HFF-Myc (cell line): ENCODE results near the gene GPR183.
A peak's percentile ranks its signal among the peaks of the same experiment; 100 is the strongest.

ENCODE experiments used
- DNase-seq: peaks from one replicate; pipeline ENCODE4 v3.0.0-alpha.2; 2011; ENCODE audit warnings: low read depth; ENCODE audit errors: extremely low read depth
- H3K4me3 ChIP-seq: replicated peaks from 2 replicates; pipeline ENCODE4 v1.5.1; 2011; ENCODE audit warnings: low read depth, mild to moderate bottlenecking, control low read depth, low read length
- TF ChIP-seq, protein P1 (sequence below): IDR thresholded peaks from 2 replicates; pipeline ENCODE4 v1.5.1; 2012; ENCODE audit warnings: mild to moderate bottlenecking, low read depth, low read length, control low read depth; ENCODE audit errors: missing control alignments

Gene GPR183

DNA sequence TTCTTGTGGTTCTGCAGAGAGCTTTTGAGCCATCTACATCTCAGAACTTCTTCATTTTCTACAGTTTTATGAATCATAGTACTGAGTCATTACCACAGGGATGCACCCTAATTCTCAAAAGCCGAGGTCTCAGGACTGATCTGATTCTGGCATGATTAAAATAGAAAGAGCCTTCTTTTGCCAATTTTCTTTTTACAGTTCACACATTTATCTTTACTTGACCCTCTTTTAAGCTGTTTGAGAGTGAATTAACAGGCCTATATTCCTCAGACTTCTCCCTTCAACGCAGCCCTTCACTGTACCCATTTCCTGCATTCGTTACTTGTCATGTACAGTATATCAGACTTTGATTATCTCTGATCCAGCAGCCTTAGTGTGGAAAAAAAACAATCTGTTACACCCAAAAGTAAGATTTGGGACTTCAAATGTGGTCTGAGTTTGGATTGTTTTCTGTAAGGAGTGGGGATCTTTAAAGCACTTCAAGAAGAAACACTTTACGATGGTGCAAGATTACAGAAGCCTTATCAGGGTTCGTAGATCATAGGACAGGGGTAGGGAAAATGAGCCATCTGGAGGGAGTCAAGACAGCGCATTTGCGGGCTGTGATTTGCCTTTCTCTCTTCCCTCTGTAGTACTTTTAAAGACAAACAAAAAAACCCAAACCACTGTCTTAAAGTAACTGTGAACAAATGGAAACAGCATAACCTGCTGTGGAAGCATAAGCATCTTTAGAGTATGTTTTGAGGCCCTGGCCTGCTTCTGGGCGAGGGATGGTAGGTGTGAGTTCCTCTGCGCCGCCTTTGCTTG lies 15.3 kb upstream of the GPR183 start:
- no peak for DNase-seq
- TF ChIP-seq, protein P1, sequence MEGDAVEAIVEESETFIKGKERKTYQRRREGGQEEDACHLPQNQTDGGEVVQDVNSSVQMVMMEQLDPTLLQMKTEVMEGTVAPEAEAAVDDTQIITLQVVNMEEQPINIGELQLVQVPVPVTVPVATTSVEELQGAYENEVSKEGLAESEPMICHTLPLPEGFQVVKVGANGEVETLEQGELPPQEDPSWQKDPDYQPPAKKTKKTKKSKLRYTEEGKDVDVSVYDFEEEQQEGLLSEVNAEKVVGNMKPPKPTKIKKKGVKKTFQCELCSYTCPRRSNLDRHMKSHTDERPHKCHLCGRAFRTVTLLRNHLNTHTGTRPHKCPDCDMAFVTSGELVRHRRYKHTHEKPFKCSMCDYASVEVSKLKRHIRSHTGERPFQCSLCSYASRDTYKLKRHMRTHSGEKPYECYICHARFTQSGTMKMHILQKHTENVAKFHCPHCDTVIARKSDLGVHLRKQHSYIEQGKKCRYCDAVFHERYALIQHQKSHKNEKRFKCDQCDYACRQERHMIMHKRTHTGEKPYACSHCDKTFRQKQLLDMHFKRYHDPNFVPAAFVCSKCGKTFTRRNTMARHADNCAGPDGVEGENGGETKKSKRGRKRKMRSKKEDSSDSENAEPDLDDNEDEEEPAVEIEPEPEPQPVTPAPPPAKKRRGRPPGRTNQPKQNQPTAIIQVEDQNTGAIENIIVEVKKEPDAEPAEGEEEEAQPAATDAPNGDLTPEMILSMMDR: no peak
- H3K4me3 ChIP-seq: no peak overlapping the region

DNA sequence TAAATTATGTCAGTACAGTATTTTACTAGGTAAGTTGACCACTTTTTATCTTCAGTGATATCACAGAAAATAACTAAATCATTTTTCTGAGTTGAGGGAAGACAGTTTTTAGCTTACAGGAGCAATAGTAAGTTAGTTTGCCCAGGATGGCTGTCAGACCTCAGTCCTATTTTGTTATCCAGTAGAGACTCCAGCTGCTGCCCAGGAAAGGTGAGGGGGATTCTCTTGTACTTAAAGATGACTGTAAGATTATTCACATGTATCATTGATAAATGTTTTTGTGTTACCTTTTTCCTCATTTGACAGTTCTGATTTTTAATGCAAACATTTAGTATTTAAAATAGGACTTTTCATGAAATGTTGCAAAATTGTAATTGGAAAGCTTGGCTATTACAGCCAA lies 14.5 kb upstream of the GPR183 start:
- DNase-seq: no peak
- TF ChIP-seq, protein P1: no peak
- H3K4me3 ChIP-seq: no peak overlapping the region

DNA sequence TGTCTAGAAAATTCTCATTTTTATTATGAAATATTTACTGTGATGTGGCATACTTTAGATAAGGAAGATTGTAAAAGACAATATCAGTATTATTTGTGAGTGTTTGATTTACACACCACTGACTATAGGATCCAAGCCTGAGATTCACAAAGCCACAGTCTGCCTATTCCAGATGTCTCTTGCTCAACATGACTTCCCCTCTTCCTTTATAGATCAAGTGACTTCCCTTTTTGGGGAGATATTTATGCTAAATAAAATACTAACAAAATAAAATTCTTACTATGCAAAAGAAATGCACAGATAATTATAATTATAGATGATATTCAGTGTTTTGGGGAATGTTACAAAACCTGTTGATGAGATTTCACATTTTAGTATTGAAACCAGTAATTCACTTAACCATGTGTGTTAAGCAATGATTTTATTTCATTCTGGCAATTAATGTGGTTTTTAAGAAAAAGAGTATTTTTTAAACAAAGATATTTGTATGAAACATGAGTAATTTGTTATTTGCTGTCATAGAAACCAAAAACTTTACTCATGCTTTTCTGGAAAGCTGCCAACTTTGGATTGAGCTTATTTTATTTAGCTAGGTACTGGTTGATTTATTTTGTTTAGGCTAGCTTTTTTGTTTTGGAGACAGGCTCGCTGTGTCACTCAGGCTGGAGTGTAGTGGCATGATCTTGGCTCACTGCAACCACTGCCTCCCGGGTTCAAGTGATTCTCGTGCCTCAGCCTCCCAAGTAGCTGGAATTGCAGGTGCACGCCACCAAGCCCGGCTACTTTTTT lies 13.7 kb upstream of the GPR183 start:
- TF ChIP-seq, protein P1: no peak
- peak; percentile 74 for DNase-seq
- H3K4me3 ChIP-seq: no peak overlapping the region

DNA sequence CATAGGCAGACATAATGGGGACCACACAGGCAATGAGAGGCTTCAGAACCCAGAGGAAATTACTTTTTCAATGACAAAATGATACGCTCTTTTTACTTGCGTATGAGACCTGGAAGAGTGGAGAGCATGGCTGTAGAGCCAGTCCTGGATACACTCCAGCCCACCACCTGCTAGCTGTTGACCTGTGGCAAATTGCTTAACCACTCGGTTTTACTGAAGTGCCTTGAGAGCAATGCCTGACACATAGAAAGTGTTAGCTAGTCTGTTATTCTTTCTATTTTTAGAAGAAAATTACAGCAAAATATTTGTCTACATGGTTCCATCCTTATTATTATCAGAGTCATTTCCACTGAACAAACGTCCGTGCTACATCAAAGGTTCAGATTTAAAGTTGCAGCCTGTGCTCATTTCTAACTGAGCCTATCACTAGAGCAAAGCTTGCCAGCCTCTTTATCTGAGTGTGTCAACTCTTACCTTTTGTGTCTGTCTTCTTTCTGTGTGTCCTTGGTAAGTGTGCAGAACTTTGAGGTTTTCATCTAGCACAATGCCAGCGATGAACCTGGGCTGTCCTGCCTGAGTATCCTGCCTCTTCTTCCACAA lies 9.6 kb upstream of the GPR183 start:
- no peak overlapping the region for H3K4me3 ChIP-seq
- DNase-seq: no peak
- TF ChIP-seq, protein P1: no peak

DNA sequence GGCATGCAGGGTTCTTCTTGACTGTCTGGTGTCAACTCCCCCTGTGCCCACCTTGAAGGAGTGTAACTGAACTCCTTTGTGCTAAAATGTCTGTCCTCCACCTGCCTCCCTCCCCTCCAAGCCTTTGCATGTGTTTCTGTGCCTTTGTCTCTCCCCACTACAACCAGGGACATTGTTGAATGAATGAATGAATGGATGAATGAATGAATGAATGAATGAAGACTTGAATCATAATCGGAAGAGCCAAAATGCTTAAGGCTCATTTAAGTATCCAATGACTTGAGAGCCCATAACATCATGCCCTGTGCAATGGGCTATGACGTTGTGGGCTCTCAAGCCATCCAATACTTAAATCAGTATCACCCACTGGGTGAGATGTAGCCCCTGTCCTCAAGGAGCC lies 9.0 kb upstream of the GPR183 start:
- no peak overlapping the region for H3K4me3 ChIP-seq
- no peak for DNase-seq
- TF ChIP-seq, protein P1: no peak

DNA sequence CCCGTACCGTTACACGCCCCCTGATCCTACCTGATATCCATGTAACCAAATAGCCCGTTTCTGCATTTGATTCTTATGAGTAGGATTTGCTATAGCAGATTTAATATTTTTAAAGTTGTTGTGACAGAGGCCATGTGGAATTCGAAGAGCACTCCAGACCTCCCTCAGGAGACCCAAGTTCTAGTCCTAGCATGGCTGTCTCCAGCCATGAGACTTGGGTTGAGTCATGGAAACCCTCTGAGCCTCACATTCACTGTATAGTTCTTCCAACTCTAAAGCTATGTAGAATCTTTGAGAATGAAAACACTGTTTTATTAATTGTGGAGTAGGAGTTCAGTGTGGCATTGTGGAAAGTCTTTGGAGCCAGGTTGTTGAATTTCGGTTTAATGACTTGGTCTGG lies 8.0 kb upstream of the GPR183 start:
- TF ChIP-seq, protein P1: no peak
- no peak for DNase-seq
- no peak overlapping the region for H3K4me3 ChIP-seq
